CD14-positive monocyte (primary cell): ENCODE results near the gene LYVE1. TPM values are rescaled to one million over a fixed set of nuclear protein-coding genes. Genes with fewer than 3 reads are reported as not detected.

Experiments used
- DNase-seq, 3 donors: peaks; one replicate each; pipeline ENCODE4 v3.0.0-alpha.2; 2011 to 2022
- H2AFZ ChIP-seq: 2 replicates; pipeline ENCODE4 v1.6.0; 2012; ENCODE audit warnings: mild to moderate bottlenecking, low read depth, low read length, inconsistent platforms; ENCODE audit not compliant: insufficient read depth, poor library complexity, severe bottlenecking
- H3K27ac ChIP-seq, 2 donors: 1 replicate in 1 of 2; 2 replicates in 1 of 2; pipeline ENCODE4 v1.5.1; 2012 to 2013; ENCODE audit warnings: low read length in 2 of 2, control low read depth in 1 of 2, inconsistent platforms in 1 of 2, low read depth in 1 of 2, mild to moderate bottlenecking in 1 of 2
- H3K27me3 ChIP-seq, 2 donors: one replicate each; pipeline versions ENCODE4 v1.6.0 to v1.6.1; 2011 to 2013; ENCODE audit warnings: low read length in 2 of 2; ENCODE audit not compliant: control insufficient read depth in 2 of 2, insufficient read depth in 2 of 2
- H3K36me3 ChIP-seq, 2 donors: replicated peaks in 1 of 2; 1 replicate in 1 of 2; 2 replicates in 1 of 2; pipeline versions ENCODE4 v1.5.1 to v1.6.1; 2012 to 2013; ENCODE audit warnings: low read length in 2 of 2, control low read depth in 1 of 2, inconsistent platforms in 1 of 2, mild to moderate bottlenecking in 1 of 2; ENCODE audit not compliant: insufficient read depth in 2 of 2, control insufficient read depth in 1 of 2
- H3K4me1 ChIP-seq, 2 donors: 1 replicate in 1 of 2; 2 replicates in 1 of 2; pipeline versions ENCODE4 v1.5.1 to v1.6.1; 2012 to 2013; ENCODE audit warnings: low read length in 2 of 2, control low read depth in 1 of 2, inconsistent platforms in 1 of 2, mild to moderate bottlenecking in 1 of 2, moderate library complexity in 1 of 2; ENCODE audit not compliant: insufficient read depth in 2 of 2, control insufficient read depth in 1 of 2
- H3K4me2 ChIP-seq: replicated peaks from 2 replicates; pipeline ENCODE3; 2012; ENCODE audit warnings: low read length, moderate library complexity, mild to moderate bottlenecking; ENCODE audit not compliant: poor library complexity, severe bottlenecking; ENCODE audit errors: extremely low read depth
- H3K4me3 ChIP-seq, 3 experiments: fragments of 200-600 bp in 1 of 3; sonication (generic) in 1 of 3; replicated peaks in 1 of 3; 1 replicate in 2 of 3; 2 replicates in 1 of 3; pipeline ENCODE4 v1.5.1; 2011 to 2013; ENCODE audit warnings: low read length in 3 of 3, mild to moderate bottlenecking in 3 of 3, control low read depth in 2 of 3, low read depth in 2 of 3, inconsistent platforms in 1 of 3, moderate library complexity in 1 of 3
- H3K79me2 ChIP-seq: 2 replicates; pipeline ENCODE4 v1.6.0; 2012; ENCODE audit warnings: mild to moderate bottlenecking, control low read depth, inconsistent platforms, low read length, moderate library complexity; ENCODE audit not compliant: insufficient read depth
- H3K9ac ChIP-seq: 2 replicates; pipeline ENCODE4 v1.6.0; 2017; ENCODE audit warnings: low read length, mild to moderate bottlenecking; ENCODE audit not compliant: insufficient read depth, poor library complexity, severe bottlenecking
- H3K9me3 ChIP-seq, 2 donors: replicated peaks in 1 of 2; 1 replicate in 1 of 2; 2 replicates in 1 of 2; pipeline versions ENCODE4 v1.5.1 to v1.6.1; 2012 to 2013; ENCODE audit warnings: low read length in 2 of 2, control low read depth in 1 of 2; ENCODE audit not compliant: control insufficient read depth in 1 of 2, insufficient read depth in 1 of 2
- H4K20me1 ChIP-seq: 2 replicates; pipeline ENCODE4 v1.6.0; 2012; ENCODE audit warnings: mild to moderate bottlenecking, low read length, control low read depth, moderate library complexity; ENCODE audit not compliant: insufficient read depth
- H3K27ac Mint-ChIP-seq, 7 donors: one replicate each; pipeline ENCODE4 v1.8.0; 2020; ENCODE audit warnings: mild to moderate bottlenecking in 7 of 7, mixed read lengths in 7 of 7, moderate library complexity in 6 of 7, inconsistent platforms in 2 of 7
- H3K27me3 Mint-ChIP-seq, 3 donors: one replicate each; pipeline ENCODE4 v1.8.0; 2021 to 2022; ENCODE audit warnings: low read depth in 3 of 3, mild to moderate bottlenecking in 3 of 3, mixed read lengths in 3 of 3, moderate library complexity in 3 of 3, inconsistent platforms in 1 of 3
- H3K36me3 Mint-ChIP-seq, 2 donors: one replicate each; pipeline ENCODE4 v1.8.0; 2020; ENCODE audit warnings: mixed read lengths in 2 of 2, inconsistent platforms in 1 of 2, mild to moderate bottlenecking in 1 of 2
- H3K4me1 Mint-ChIP-seq: one replicate; pipeline ENCODE4 v1.8.0; 2020; ENCODE audit warnings: mild to moderate bottlenecking, mixed read lengths
- H3K4me3 Mint-ChIP-seq, 2 donors: one replicate each; pipeline ENCODE4 v1.8.0; 2020; ENCODE audit warnings: mild to moderate bottlenecking in 2 of 2, mixed read lengths in 2 of 2, moderate library complexity in 1 of 2
- H3K9me3 Mint-ChIP-seq, 7 donors: one replicate each; pipeline ENCODE4 v1.8.0; 2020 to 2022; ENCODE audit warnings: mixed read lengths in 7 of 7, mild to moderate bottlenecking in 6 of 7, moderate library complexity in 6 of 7, inconsistent platforms in 2 of 7
- WGBS: methylation state at CpG from one replicate; pipeline ENCODE4 v1.1.5; 2013; ENCODE audit warnings: missing lambda C conversion rate; ENCODE audit not compliant: insufficient coverage; 5-methylcytosine and 5-hydroxymethylcytosine counted together
- intact Hi-C, 2 donors: fragments of 100-400 bp; cut with micrococcal nuclease; formaldehyde crosslinking; loops; one replicate each; pipeline versions ENCODE4 v1.15.0 to v1.15.1; 2023
- polyA plus RNA-seq, 3 donors: library from polyadenylated mRNA; depleted of rRNA in 1 of 3; unstranded in 2 of 3; stranded (reverse) in 1 of 3; fragments of 300-500 nt in 2 of 3; fragments of >200 nt in 1 of 3; fragmentation: Illumina TruSeq in 2 of 3; gene quantifications; 1 replicate in 2 of 3; 2 replicates in 1 of 3; pipeline ENCODE4 v1.2.3, GENCODE V29; 2012 to 2021
- TF ChIP-seq, protein P1 (sequence below): fragments of 200-600 bp; IDR thresholded peaks from one replicate; pipeline ENCODE4 v1.8.0; 2022; ENCODE audit warnings: antibody characterized with exemption, mild to moderate bottlenecking

Gene LYVE1
- polyA plus RNA-seq, 3 donors = 0.07 to 0.31 TPM; not detected in 1

DNA sequence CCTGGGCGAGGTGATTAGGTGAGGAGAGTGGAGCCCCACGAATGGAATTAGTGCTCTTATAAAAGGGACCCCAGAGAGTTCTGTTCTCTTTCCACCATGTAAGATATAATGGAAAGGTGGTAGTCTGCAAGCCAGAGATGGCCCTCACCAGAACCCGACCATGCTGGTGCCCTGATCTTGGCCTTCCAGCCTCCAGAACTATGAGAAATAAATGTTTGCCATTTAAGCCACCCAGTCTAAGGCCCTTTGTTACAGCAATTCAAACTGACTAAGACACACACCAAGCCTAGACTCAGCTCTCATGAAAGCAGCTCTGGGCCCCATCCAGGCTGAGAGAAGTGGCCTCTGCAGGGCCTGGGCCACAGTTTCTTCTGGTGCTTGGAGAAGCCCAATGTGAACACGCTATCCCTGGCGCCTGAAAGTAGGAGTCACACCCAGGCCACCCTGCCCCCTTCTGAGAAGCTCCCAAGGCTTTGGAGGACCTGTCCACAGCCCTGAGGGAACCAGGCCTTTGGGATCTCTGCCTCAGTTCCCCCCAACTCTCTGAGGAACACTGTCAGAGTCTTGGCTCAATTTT lies 35.3 kb upstream of the LYVE1 start:
- H3K4me2 ChIP-seq = peak overlapping the region; percentile 84
- H3K27me3 Mint-ChIP-seq = peaks cover 0 to 2% (median 1%) of the 10 kb centered on the region in 3 donors

DNA sequence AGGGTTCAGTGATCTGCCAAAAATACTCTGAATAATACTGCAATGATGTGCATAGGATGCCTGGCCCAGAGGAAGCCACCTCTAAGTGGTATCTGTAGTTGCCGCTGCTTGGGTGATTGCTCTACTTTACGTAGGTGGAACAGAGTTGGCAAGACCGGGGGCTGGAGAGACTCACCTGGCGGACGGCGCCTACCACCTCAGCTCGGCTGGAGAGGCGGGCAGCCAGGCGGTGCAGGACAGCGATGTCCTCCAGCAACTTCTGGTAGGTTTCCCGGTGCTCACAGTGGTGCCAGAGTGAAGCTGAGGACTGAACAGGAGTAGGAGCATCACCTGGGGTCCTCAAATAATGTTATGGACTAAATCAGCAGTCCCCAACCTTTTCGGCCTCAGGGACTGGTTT lies 34.5 kb upstream of the LYVE1 start:
- WGBS = 100% methylated on average over 11 of the region's 12 CpGs
- TF ChIP-seq, protein P1, sequence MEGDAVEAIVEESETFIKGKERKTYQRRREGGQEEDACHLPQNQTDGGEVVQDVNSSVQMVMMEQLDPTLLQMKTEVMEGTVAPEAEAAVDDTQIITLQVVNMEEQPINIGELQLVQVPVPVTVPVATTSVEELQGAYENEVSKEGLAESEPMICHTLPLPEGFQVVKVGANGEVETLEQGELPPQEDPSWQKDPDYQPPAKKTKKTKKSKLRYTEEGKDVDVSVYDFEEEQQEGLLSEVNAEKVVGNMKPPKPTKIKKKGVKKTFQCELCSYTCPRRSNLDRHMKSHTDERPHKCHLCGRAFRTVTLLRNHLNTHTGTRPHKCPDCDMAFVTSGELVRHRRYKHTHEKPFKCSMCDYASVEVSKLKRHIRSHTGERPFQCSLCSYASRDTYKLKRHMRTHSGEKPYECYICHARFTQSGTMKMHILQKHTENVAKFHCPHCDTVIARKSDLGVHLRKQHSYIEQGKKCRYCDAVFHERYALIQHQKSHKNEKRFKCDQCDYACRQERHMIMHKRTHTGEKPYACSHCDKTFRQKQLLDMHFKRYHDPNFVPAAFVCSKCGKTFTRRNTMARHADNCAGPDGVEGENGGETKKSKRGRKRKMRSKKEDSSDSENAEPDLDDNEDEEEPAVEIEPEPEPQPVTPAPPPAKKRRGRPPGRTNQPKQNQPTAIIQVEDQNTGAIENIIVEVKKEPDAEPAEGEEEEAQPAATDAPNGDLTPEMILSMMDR = no peak
- Mint-ChIP-seq H3K27ac (peak overlapping the region; percentile 13 to 99 (median 83)), H3K36me3 (peaks cover 18 to 23% of the 10 kb centered on the region in 2 donors), H3K4me1 (peaks cover 100% of the 10 kb centered on the region), H3K4me3 (no peak overlapping the region), H3K27me3 (peaks cover 0 to 2% (median 1%) of the 10 kb centered on the region in 3 donors), H3K9me3 (peaks cover 0 to 2% (median 0%) of the 10 kb centered on the region in 7 donors)
- H3K9me3 ChIP-seq = no peaks in the 10 kb centered on the region
- no peak overlapping the region for H2AFZ ChIP-seq
- no peaks in the 10 kb centered on the region for H3K27me3 ChIP-seq
- no peaks in the 10 kb centered on the region for H3K79me2 ChIP-seq
- intact Hi-C loops = no loop called here
- DNase-seq = no peak
- no peak overlapping the region for H3K9ac ChIP-seq
- H3K27ac ChIP-seq = peak overlapping the region in 1 of 2 donors; percentile 95
- no peaks in the 10 kb centered on the region for H4K20me1 ChIP-seq
- no peaks in the 10 kb centered on the region for H3K36me3 ChIP-seq
- H3K4me3 ChIP-seq = no peak overlapping the region
- H3K4me1 ChIP-seq = peaks cover 100% of the 10 kb centered on the region in 2 donors
- H3K4me2 ChIP-seq = no peak overlapping the region

More for the DNA sequence above, 35.3 kb upstream of the LYVE1 start:
- peak overlapping the region; percentile 56 to 88 for H3K4me3 Mint-ChIP-seq
- Histone ChIP-seq H3K4me3 (peak overlapping the region in 1 of 3 experiments; percentile 76), H2AFZ (no peak overlapping the region), H3K79me2 (no peaks in the 10 kb centered on the region), H3K4me1 (peaks cover 100% of the 10 kb centered on the region in 2 donors), H3K27ac (peak overlapping the region; percentile 60 to 95), H3K9ac (peak overlapping the region; percentile 22), H3K36me3 (no peaks in the 10 kb centered on the region), H4K20me1 (no peaks in the 10 kb centered on the region), H3K27me3 (no peaks in the 10 kb centered on the region), H3K9me3 (no peaks in the 10 kb centered on the region)
- no peak for DNase-seq
- peak overlapping the region; percentile 83 to 99 (median 94) for H3K27ac Mint-ChIP-seq
- intact Hi-C loops = no loop called here
- 89% methylated on average over 3 of the region's 5 CpGs for WGBS
- peaks cover 0 to 2% (median 0%) of the 10 kb centered on the region in 7 donors for H3K9me3 Mint-ChIP-seq
- H3K36me3 Mint-ChIP-seq = peaks cover 18 to 23% of the 10 kb centered on the region in 2 donors
- H3K4me1 Mint-ChIP-seq = peaks cover 99% of the 10 kb centered on the region
- TF ChIP-seq, protein P1 = no peak
